ENCODE results near the gene SBK2. TPM values are rescaled to one million over a fixed set of nuclear protein-coding genes. Genes with fewer than 3 reads are reported as not detected.

Gene SBK2
- total and polyA plus RNA-seq, 9 of the 15 experiments (the other 6 are each of a cell fraction or from before 2014, with no cell fraction given), result not detected

DNA sequence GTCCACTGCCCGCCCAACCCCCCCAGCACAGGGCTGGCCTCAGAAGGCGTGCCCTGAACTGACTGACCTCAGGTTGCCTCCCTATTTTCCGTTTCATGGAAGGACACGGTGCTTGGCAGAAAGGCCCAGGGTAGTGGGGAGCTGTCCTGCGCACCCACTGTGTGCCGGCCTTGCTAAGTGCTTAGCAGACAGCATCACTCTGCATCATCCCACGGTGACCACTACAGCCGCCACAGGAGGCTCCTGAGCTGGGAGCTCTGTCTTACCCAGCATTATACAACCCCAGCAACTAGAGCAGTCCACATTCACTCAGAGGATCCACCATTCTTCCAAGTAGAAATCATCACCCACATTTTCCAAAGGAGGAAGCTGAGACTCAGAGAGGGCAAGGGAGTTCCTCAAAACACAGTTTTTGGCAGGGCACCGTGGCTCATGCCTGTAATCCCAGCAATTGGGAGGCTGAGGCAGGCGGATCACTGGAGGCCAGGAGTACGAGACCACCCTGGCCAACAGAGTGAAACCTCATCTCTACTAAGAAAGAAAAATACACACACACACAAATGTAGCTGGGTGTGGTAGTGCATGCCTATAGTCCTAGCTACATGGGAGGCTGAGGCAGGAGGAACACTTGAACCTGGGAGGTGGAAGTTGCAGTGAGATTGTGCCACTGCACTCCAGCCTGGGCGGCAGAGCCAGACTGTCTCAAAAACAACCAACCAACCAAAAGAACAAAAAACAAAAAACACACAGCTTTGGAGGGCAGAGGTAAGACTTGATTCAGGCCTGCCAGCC is 1.6 kb downstream of the SBK2 start:
- H4K20me1 ChIP-seq (replicated peaks; ENCODE audit: control insufficient read depth, insufficient read depth, low read length), result no peaks in the 10 kb centered on the region
- BruUV-seq (replicated peaks), result no TSS peak
- H3K27ac ChIP-seq (ENCODE audit: extremely low read depth, low read depth, low read length), result no peak overlapping the region
- H3K9me3 ChIP-seq (replicated peaks; ENCODE audit: control insufficient read depth, insufficient read depth, low read depth, low read length), result no peaks in the 10 kb centered on the region
- H3K4me2 ChIP-seq (ENCODE audit: insufficient read depth, low read length), result no peak overlapping the region
- CTCF ChIA-PET (ENCODE audit: low intra/inter-chr PET ratio), result no interaction called here
- H3K27me3 ChIP-seq (ENCODE audit: control insufficient read depth in 2 of 2, insufficient read depth in 2 of 2, low read length in 2 of 2), result no peaks in the 10 kb centered on the region
- 30% methylated on average over 11 of the region's 12 CpGs for WGBS (ENCODE audit: insufficient coverage, low coverage, missing lambda C conversion rate)
- no peaks in the 10 kb centered on the region for H3K9me1 ChIP-seq (ENCODE audit: control insufficient read depth, insufficient read depth, low read length)
- H2AFZ ChIP-seq (ENCODE audit: low read depth, low read length), result no peak overlapping the region
- ATAC-seq, result peak; percentile 42; the same call in 2 of the 3 replicates
- no peak for FAIRE-seq
- no peaks in the 10 kb centered on the region for H3K79me2 ChIP-seq (ENCODE audit: control insufficient read depth, insufficient read depth, low read length)
- DNase-seq (ENCODE audit: extremely low read depth in 1 of 4, low spot score in 3 of 4), result peak in 1 of 4 experiments; percentile 12
- TF ChIP-seq ZNF175 (CRISPR knock-in tag; IDR thresholded peaks at IDR 0.05; ENCODE audit: low read depth) (no peak), ZKSCAN1 (IDR thresholded peaks at IDR 0.05; ENCODE audit: low read depth, low read length) (peak; percentile 90)
- TF ChIP-seq, protein P1, sequence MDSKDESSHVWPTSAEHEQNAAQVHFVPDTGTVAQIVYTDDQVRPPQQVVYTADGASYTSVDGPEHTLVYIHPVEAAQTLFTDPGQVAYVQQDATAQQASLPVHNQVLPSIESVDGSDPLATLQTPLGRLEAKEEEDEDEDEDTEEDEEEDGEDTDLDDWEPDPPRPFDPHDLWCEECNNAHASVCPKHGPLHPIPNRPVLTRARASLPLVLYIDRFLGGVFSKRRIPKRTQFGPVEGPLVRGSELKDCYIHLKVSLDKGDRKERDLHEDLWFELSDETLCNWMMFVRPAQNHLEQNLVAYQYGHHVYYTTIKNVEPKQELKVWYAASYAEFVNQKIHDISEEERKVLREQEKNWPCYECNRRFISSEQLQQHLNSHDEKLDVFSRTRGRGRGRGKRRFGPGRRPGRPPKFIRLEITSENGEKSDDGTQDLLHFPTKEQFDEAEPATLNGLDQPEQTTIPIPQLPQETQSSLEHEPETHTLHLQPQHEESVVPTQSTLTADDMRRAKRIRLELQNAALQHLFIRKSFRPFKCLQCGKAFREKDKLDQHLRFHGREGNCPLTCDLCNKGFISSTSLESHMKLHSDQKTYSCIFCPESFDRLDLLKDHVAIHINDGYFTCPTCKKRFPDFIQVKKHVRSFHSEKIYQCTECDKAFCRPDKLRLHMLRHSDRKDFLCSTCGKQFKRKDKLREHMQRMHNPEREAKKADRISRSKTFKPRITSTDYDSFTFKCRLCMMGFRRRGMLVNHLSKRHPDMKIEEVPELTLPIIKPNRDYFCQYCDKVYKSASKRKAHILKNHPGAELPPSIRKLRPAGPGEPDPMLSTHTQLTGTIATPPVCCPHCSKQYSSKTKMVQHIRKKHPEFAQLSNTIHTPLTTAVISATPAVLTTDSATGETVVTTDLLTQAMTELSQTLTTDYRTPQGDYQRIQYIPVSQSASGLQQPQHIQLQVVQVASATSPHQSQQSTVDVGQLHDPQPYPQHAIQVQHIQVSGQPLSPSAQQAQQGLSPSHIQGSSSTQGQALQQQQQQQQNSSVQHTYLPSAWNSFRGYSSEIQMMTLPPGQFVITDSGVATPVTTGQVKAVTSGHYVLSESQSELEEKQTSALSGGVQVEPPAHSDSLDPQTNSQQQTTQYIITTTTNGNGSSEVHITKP (IDR thresholded peaks at IDR 0.05; ENCODE audit: partially characterized antibody), result peak; percentile 19
- intact Hi-C loops (cut with micrococcal nuclease), result no loop called here
- H3K36me3 ChIP-seq (ENCODE audit: control insufficient read depth, insufficient read depth, low read length), result no peaks in the 10 kb centered on the region
- POLR2A ChIA-PET, result interaction anchor here (0.7 to 0.8 kb wide), 2 partner anchors 12 to 39 kb away, joined by 3 read pairs; no protein-coding TSS in a partner anchor
- no peak overlapping the region for H3K4me3 ChIP-seq
- peak overlapping the region in 1 of 2 experiments; percentile 22; a peak in 1 of 4 replicates for H3K9ac ChIP-seq (ENCODE audit: insufficient read depth in 1 of 2, low read depth in 2 of 2, low read length in 2 of 2)
- in situ Hi-C loops (cut with MboI), result no loop called here
- H3K4me1 ChIP-seq (replicated peaks in 1 of 2; ENCODE audit: control insufficient read depth in 2 of 2, insufficient read depth in 2 of 2, low read length in 2 of 2), result peaks cover 0 to 36% of the 10 kb centered on the region in 2 experiments; a peak in 2 of 5 replicates
